Upper lobe of left lung (tissue), 6 donors: ENCODE measurements around the gene UBE2M. TPM values are rescaled to one million over a fixed set of nuclear protein-coding genes. Genes with fewer than 3 reads are reported as not detected.

ENCODE experiments used
- ATAC-seq, 2 donors: fragments of 200-7000 bp; cut with Tn5 transposase; one replicate each; pipeline ENCODE4 v1.9.1; 2022; ENCODE audit warnings: mild to moderate bottlenecking in 2 of 2, moderate library complexity in 2 of 2; ENCODE audit not compliant: low FRiP score in 2 of 2
- DNase-seq, 2 donors: peaks; one replicate each; pipeline ENCODE4 v3.0.0-alpha.2; 2019 to 2020
- H3K27ac ChIP-seq, 4 donors: fragments of 200-600 bp; sonication (generic); one replicate each; pipeline ENCODE4 v1.5.1; 2016 to 2019
- H3K27me3 ChIP-seq, 4 donors: fragments of 200-600 bp; sonication (generic); one replicate each; pipeline ENCODE4 v1.5.1; 2017 to 2019
- H3K36me3 ChIP-seq, 4 donors: fragments of 200-600 bp; sonication (generic); one replicate each; pipeline ENCODE4 v1.5.1; 2016 to 2019
- H3K4me1 ChIP-seq, 4 donors: fragments of 200-600 bp; sonication (generic); one replicate each; pipeline ENCODE4 v1.5.1; 2018 to 2019
- H3K4me3 ChIP-seq, 4 donors: fragments of 200-600 bp; sonication (generic); one replicate each; pipeline ENCODE4 v1.5.1; 2017 to 2019; ENCODE audit warnings: mild to moderate bottlenecking in 2 of 4, moderate library complexity in 1 of 4
- H3K9me3 ChIP-seq, 4 donors: fragments of 200-600 bp; sonication (generic); one replicate each; pipeline ENCODE4 v1.5.1; 2018 to 2019
- CTCF ChIP-seq, 6 experiments: fragments of 450-650 bp in 4 of 6; fragments of 200-600 bp in 2 of 6; sonication (generic) in 2 of 6; IDR thresholded peaks; one replicate each; pipeline ENCODE4 v1.5.1; 2016 to 2019; ENCODE audit warnings: antibody characterized with exemption in 6 of 6
- EP300 ChIP-seq, 4 donors: sonication (generic); formaldehyde crosslinking; IDR thresholded peaks; one replicate each; pipeline ENCODE4 v1.5.1; 2017; ENCODE audit warnings: antibody characterized with exemption in 4 of 4, control low read depth in 2 of 4
- POLR2A ChIP-seq, 4 donors: fragments of 450-650 bp; IDR thresholded peaks; one replicate each; pipeline ENCODE4 v1.5.1; 2016 to 2017; ENCODE audit warnings: antibody characterized with exemption in 4 of 4, mild to moderate bottlenecking in 2 of 4
- POLR2AphosphoS5 ChIP-seq, 2 donors: sonication (generic); formaldehyde crosslinking; IDR thresholded peaks; one replicate each; pipeline ENCODE4 v1.5.1; 2017; ENCODE audit warnings: antibody characterized with exemption in 2 of 2
- WGBS, 2 donors: methylation state at CpG; one replicate each; pipeline ENCODE4 v1.1.5; 2017 to 2018; 5-methylcytosine and 5-hydroxymethylcytosine counted together
- total RNA-seq, 6 donors: library from RNA; depleted of rRNA in 4 of 6; stranded (reverse); fragments of >200 nt in 4 of 6; gene quantifications; one replicate each; pipeline versions ENCODE4 v1.1.0 to v1.2.1, GENCODE V29; 2016 to 2021
- donor health status: DM: no; HTN: no; CAD: no; lungs with moderate emphysema.
- donor health status: DM: no; HTN: yes; CAD: no; lungs with severe emphysema.

UBE2M gene
- total RNA-seq, 6 donors from 2014 or later: 33.0 to 53.9 (median 41.6) TPM

DNA sequence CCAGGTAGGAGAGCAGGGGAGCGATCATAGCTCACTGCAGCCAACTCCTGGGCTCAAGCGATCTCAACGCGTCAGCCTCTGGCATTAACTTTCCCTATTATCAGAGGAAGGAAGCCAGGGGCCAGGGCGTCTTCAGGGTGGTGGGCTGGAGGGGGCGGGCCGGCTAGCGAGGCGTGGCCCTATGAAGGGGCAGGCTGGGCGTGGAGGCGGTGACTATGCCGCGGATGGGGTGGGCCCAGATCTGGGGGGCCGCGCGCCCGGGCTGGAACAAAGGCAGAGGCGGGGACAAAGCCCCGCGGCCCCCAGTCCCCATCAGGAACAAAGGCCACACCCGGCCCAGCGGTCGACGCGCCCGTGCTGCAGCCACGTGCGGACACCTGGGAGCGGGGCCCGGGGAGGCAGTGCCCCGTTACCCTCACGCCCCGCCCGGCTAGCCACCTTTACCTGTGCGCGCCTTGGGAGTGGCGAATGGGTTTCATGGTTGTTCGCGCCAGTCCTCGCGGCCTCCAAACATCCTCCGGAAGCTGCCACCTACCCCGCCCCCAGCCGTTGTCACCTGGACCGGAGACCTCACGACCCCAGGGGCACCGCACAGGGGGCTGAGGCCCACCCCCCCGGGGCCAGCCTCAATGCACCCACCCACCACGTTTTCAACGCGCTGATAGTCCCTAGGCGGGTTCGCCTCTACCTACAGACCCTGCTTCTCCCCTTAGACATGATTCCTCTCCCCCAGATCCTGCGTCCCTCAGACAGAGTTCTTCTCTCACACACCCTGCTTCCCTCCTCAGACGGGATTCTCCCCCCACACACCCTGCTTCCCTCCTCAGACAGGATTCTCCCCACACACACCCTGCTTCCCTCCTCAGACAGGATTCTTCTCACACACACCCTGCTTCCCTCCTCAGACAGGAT is 19.9 kb downstream of the UBE2M start:
- WGBS, 2 donors: 3 to 7% methylated on average over 24 to 49 of the region's 55 CpGs
- Histone ChIP-seq H3K27ac (peak overlapping the region; percentile 17 to 69 (median 40)), H3K4me3 (peak overlapping the region in 3 of 4 donors; percentile 34 to 42 (median 41)), H3K4me1 (peaks cover 10 to 20% (median 14%) of the 10 kb centered on the region in 4 donors), H3K9me3 (no peaks in the 10 kb centered on the region), H3K36me3 (no peaks in the 10 kb centered on the region), H3K27me3 (peaks cover 0 to 9% (median 3%) of the 10 kb centered on the region in 4 donors)
- peak; percentile 52 to 82 for ATAC-seq
- peak in 1 of 2 donors; percentile 87 for DNase-seq
- TF ChIP-seq EP300 (IDR thresholded peaks at IDR 0.05): no peak
- no peak for TF ChIP-seq POLR2AphosphoS5 (IDR thresholded peaks at IDR 0.05)
- no peak for TF ChIP-seq POLR2A (IDR thresholded peaks at IDR 0.05)
- no peak for TF ChIP-seq CTCF (IDR thresholded peaks at IDR 0.05)

DNA sequence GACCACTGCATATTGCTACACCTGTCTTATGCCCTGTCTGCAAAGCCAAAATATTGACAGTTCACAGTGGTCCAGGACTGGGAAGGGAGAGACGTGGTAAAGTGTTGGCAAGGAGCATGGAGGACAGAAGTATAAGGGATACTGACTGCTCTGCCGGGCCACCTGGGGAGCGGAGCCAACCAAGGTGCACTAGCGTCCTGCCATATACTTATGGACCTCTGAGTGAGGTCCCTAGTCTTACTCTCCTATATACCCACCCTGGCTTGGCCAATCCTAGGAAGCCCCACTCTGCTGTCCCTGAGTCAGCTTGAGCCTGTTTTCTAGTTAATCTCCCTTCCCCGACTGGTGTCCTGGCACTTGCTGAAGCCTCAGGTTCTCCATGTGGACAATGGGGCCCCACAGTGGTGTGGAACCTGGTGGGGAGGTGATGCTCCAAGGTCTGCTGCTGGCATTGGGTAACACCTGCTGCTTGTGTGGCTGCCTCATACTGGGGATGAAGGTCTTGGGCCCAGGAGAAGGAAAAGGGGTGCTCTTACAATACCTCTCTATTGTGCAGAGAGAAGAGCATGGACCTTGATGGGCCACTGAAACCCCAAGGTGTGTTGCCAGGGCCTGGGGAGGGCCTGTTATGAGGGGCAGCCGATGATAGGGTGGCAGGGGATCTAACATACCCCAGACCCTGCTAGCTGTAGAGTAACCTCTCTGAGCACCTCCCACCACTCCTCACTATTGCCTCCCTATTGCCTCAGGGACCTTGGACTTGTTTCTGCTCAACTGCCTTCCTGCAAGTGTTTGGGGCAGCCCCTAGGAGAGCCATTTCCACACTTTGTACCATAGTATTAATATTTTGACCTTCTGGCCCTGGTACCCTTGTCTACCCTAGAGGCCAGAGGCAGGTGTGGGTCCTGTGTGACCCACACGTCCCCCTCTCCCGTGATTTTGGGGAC is 21.3 kb downstream of the UBE2M start:
- DNase-seq (no peak), ATAC-seq (peak in 1 of 2 donors; percentile 55)
- Histone ChIP-seq H3K4me1 (peaks cover 7 to 14% (median 11%) of the 10 kb centered on the region in 4 donors), H3K27me3 (peaks cover 0 to 9% (median 3%) of the 10 kb centered on the region in 4 donors), H3K36me3 (no peaks in the 10 kb centered on the region), H3K27ac (no peak overlapping the region), H3K4me3 (no peak overlapping the region), H3K9me3 (no peaks in the 10 kb centered on the region)
- 83 to 96% methylated on average over 7 to 8 of the region's 8 CpGs for WGBS, 2 donors
- TF ChIP-seq POLR2A (IDR thresholded peaks at IDR 0.05): no peak
- TF ChIP-seq POLR2AphosphoS5 (IDR thresholded peaks at IDR 0.05): no peak
- TF ChIP-seq EP300 (IDR thresholded peaks at IDR 0.05): no peak

GRCh38 chr19:58535857-58536256 is 22.6 kb downstream of the UBE2M start:
- ATAC-seq: no peak
- no peak for DNase-seq
- H3K27ac ChIP-seq: no peak overlapping the region
- H3K36me3 ChIP-seq: no peaks in the 10 kb centered on the region
- peaks cover 0 to 9% (median 3%) of the 10 kb centered on the region in 4 donors for H3K27me3 ChIP-seq
- no peak for TF ChIP-seq POLR2A (IDR thresholded peaks at IDR 0.05)
- TF ChIP-seq POLR2AphosphoS5 (IDR thresholded peaks at IDR 0.05): no peak
- TF ChIP-seq EP300 (IDR thresholded peaks at IDR 0.05): no peak
- no peak for TF ChIP-seq CTCF (IDR thresholded peaks at IDR 0.05)
- H3K4me3 ChIP-seq: no peak overlapping the region
- peaks cover 7 to 14% (median 11%) of the 10 kb centered on the region in 4 donors for H3K4me1 ChIP-seq
- H3K9me3 ChIP-seq: no peaks in the 10 kb centered on the region
- WGBS, 2 donors: 93 to 100% methylated on average over 3 of the region's 3 CpGs

DNA sequence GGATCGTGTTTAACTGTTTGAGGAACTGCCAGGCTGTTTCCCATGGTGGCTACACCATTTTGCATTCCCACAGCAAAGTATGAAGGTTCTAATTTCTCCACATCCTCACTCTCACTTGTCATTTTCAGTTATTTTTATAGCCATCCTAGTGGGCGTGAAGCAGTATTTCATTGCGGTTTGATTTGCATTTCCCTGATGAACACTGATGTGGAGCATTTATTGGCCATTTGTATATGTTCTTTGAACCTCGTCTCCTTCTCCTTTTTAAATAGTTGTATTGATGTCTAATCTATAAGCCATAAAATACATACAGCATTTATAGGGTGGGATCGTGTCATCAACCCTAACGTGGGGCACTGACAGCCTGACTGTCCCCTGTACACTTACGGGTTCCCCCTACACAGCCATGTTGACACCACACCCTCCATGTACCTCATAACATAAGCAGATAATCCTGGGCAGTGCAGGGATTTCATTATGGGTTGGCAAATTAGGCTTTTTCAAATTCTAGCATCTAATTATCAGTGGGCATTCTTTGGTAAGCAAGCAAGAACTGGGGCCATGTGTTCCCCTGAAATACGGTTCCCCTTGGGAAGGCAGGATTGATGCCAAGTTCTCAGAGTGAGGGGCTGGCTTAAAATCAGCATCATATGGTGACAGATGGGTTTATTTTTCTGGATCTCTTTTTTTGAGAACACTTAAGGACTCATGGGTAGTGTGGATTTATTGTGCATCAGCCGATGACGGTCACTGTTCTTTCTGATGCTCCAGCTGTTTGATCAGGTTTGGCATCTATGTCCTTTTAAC is 27.2 kb downstream of the UBE2M start:
- TF ChIP-seq POLR2A (IDR thresholded peaks at IDR 0.05): no peak
- no peak for TF ChIP-seq POLR2AphosphoS5 (IDR thresholded peaks at IDR 0.05)
- TF ChIP-seq EP300 (IDR thresholded peaks at IDR 0.05): no peak
- no peak for TF ChIP-seq CTCF (IDR thresholded peaks at IDR 0.05)
- H3K36me3 ChIP-seq: no peaks in the 10 kb centered on the region
- DNase-seq: no peak
- ATAC-seq: no peak
- H3K4me1 ChIP-seq: no peaks in the 10 kb centered on the region
- no peaks in the 10 kb centered on the region for H3K9me3 ChIP-seq
- H3K27ac ChIP-seq: no peak overlapping the region
- no peak overlapping the region for H3K4me3 ChIP-seq
- no peaks in the 10 kb centered on the region for H3K27me3 ChIP-seq
- 70 to 75% methylated on average over 10 of the region's 10 CpGs for WGBS, 2 donors
